Loucy (cell line): ENCODE measurements around the gene SLC6A11.

ENCODE experiments used
- CTCF ChIP-seq: fragments of 200-600 bp; sonication (generic); conservative IDR thresholded peaks from 2 replicates; pipeline ENCODE4 v1.5.1; 2014; ENCODE audit warnings: mild to moderate bottlenecking, antibody characterized with exemption, low read length
- EZH2phosphoT487 ChIP-seq: fragments of 200-600 bp; IDR thresholded peaks from 2 replicates; pipeline ENCODE4 v1.6.1; 2018; ENCODE audit warnings: antibody characterized with exemption, mild to moderate bottlenecking, moderate library complexity, borderline replicate concordance

GRCh38 chr3:10937141-10937825 is 121.3 kb downstream of the SLC6A11 start:
- TF ChIP-seq CTCF = no peak
- no peak for TF ChIP-seq EZH2phosphoT487
